IPS-11a (cell line): ENCODE data around the gene DNAH7.

ENCODE experiments used
- H3K4me3 ChIP-seq: one replicate; pipeline ENCODE4 v1.5.1; 2013; ENCODE audit warnings: low read depth, low read length, control low read depth

Gene DNAH7

DNA sequence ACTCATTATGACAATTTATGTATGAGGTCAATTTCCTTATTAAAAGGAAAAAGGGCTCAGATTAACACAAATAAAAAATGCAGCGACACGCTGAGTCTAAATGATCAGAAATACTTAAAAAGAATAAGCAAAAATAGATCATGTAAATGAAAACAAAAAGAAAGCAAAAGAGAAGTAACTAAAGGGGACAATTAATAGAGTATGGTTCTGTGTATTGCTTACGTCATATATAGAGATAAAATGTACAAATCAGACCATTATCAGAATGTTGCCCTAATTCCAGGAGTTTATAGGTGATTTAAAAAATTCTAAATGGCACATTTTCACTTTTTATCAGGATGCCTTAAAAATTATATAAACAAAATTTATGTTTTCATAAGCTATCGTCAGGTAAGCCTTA lies 189.5 kb downstream of the DNAH7 start:
- H3K4me3 ChIP-seq = no peak overlapping the region

DNA sequence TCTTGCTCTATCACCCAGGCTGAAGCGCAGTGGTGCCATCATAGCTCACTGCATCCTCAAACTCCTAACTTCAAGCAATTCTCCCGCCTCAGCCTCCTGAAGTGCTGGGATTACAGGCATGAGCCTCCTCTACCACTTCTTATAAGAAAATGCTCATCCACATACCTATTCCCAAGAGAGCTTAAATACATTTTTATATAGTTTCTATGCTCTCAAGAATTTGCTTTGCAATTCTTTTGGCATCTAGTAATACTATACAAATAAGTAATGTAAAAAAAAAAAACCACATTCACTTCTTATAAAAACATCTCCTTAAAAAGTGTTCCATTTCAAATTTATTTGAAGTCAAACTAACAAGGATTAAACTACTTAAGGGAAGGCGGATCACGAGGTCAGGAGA lies 197.3 kb downstream of the DNAH7 start:
- H3K4me3 ChIP-seq = no peak overlapping the region

GRCh38 chr2:195864316-195864715 lies 204.3 kb downstream of the DNAH7 start:
- no peak overlapping the region for H3K4me3 ChIP-seq

DNA sequence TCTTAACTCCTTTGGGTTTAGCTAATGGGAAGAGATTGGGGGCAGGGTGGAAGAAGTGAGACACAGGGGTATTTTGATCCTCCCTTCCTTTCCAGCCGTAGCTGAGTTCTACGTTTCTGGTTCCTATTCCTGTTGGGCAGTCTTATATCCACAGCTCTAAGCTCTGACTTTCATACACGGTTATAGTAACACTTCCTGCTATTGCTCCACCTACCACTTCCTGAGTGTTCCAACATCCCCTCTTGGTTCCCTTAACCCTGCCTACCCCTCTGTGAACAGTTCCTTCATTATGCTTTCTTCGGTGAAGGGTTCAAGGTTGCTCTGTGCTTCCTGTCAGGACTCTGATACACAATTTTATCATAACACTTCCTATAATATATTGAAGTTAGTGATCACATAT lies 205.1 kb downstream of the DNAH7 start:
- H3K4me3 ChIP-seq = no peak overlapping the region

DNA sequence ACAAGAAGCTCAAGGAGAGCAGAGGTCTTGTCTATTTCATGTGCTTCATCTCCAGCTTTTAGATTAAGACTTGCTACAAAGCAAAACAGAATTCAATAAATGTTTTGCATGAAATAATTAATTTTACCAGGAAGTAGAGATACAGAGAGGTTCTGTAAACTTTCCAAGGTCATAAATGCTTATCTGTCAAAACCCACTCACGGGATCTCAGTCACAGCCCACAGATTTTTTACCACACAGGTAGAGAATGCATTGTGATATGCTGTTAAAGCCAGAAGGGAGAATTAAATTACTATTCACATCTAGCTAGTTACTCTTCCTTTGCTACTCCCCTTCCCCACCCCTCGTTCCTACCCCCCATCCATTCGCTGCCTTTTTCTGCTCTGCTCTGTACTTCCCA lies 205.5 kb downstream of the DNAH7 start:
- no peak overlapping the region for H3K4me3 ChIP-seq

- H3K4me3 ChIP-seq = no peak overlapping the region
Observed at GRCh38 chr2:195861821-195862220, 206.8 kb downstream of the DNAH7 start.

DNA sequence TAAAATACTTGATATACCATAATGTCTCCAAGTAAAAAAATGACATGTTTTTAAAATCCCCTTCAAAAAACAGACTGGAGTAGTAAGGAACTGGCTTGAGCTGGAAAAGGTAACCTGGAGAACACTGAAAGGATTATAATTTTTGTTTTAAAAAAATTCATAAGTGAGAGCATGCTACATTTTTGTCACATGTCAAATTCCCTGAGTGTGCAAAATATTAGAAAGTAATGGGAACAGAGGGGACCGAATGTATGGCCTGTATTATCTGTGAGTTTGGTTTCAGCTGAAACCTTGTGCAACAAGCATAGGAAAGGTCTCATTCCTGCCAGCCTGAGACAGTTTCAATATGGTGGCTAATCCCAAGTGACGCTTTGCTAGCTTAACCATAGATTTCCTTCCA lies 209.1 kb downstream of the DNAH7 start:
- H3K4me3 ChIP-seq = no peak overlapping the region

- no peak overlapping the region for H3K4me3 ChIP-seq
Observed at GRCh38 chr2:195857132-195857531, 211.5 kb downstream of the DNAH7 start.

GRCh38 chr2:195850764-195851163 lies 217.9 kb downstream of the DNAH7 start:
- H3K4me3 ChIP-seq = no peak overlapping the region

GRCh38 chr2:195848119-195848899 lies 220.3 kb downstream of the DNAH7 start:
- no peak overlapping the region for H3K4me3 ChIP-seq

DNA sequence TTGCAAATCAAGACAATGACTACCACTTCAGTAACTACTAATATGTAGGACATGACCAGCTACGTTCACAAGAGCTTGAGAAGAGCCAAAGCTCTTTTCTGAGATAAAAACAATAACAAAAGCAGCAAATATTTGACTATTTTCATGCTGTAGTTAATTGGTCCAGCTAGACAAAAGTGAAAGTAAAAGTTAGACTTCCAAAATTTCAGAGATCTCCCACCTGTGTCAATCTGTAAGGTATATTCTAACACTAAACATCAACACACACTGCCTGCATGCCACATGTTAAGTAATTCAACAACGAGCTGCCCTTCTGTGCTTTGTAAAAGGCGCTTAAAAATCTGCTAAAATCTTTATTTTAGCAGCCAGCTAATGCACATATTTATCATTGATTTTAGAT lies 225.7 kb downstream of the DNAH7 start:
- H3K4me3 ChIP-seq = no peak overlapping the region

- no peak overlapping the region for H3K4me3 ChIP-seq
Observed at GRCh38 chr2:195838002-195838401, 230.6 kb downstream of the DNAH7 start.

GRCh38 chr2:195836002-195836401 lies 232.6 kb downstream of the DNAH7 start:
- no peak overlapping the region for H3K4me3 ChIP-seq

- no peak overlapping the region for H3K4me3 ChIP-seq
Observed at GRCh38 chr2:195834836-195835235, 233.8 kb downstream of the DNAH7 start.

GRCh38 chr2:195830968-195831950 lies 237.4 kb downstream of the DNAH7 start:
- no peak overlapping the region for H3K4me3 ChIP-seq

DNA sequence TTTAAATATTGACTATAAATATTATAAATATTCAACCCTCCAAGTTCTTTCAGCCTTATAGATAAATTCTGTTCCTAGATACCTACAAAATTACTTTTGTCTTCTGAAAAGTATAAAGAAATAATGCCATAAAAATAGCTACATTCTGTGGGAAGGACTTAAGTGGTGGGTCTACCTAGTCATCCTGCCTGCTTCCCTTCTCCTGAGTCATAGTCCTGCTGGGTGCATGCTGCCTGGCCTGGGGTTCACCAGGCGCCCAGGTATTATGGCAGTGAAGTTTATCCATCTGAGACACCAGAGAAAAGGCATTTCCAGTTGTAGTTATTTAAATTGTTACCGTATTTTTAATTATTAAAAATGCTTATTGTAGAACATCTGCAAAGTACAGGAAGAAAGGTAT lies 244.2 kb downstream of the DNAH7 start:
- no peak overlapping the region for H3K4me3 ChIP-seq

GRCh38 chr2:195823206-195823605 lies 245.4 kb downstream of the DNAH7 start:
- H3K4me3 ChIP-seq = no peak overlapping the region

DNA sequence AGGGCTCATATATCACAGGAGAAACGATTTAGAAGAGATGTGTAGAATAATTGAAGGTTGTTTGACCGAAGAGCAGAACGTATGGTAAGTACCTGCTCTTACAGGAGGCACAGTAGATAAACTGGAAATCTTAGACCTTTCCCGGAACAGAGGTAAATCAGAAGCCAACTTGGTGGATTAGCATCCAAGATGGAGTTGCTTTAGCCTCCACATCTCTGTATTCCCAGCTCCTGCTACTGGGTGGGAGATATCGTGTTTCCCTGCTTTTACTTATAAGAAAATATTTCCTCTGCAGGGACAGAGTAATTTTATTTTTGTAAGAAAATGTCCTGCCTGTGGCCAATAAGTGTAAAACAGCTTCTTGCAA lies 247.1 kb downstream of the DNAH7 start:
- no peak overlapping the region for H3K4me3 ChIP-seq

DNA sequence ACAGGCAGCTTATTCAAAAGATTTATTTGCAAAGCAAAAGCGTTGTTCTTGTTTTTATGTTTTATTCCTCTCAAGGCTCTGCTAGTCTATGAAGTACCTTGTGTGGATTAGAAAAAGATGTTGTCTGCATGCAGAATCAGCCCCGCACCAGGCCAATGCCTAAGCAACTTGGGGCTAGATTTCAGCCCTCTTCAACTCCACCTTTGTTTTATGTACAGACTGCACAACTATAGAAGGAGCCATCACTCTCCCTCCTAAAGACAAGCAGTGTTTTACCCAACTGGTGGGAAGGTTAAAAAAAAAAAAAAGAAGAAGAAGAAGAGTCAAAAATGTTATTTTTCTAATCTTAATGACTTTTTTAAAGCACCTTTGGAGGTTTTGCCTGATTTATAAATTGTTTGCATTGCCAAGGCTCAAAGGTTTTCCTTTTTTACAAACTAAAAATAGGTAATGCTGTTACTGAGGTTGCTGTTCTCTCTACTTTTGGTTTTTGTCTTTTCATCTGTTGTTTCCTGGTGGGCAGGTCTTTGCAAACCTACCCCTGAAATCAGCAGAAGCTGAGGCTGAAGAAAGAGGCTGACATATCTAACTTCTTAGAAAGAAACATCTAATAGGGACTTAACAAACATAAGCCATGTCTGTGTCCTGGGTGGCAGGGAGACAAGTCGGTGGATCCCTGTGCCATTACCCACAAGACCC lies 247.6 kb downstream of the DNAH7 start:
- no peak overlapping the region for H3K4me3 ChIP-seq

GRCh38 chr2:195820373-195820772 lies 248.3 kb downstream of the DNAH7 start:
- no peak overlapping the region for H3K4me3 ChIP-seq

GRCh38 chr2:195819276-195819675 lies 249.4 kb downstream of the DNAH7 start:
- H3K4me3 ChIP-seq = no peak overlapping the region
